ENCODE results near the gene SEC23A. TPM values are rescaled to one million over a fixed set of nuclear protein-coding genes. Genes with fewer than 3 reads are reported as not detected.
"Not testable (repeated sequence)": the region's sequence is repeated elsewhere in the genome, so short reads cannot be mapped to it uniquely, and the experiment has no call there.

Gene SEC23A
- 298 and 1,157 TPM in 2 replicates for total RNA-seq (ENCODE audit: low replicate concordance)

DNA sequence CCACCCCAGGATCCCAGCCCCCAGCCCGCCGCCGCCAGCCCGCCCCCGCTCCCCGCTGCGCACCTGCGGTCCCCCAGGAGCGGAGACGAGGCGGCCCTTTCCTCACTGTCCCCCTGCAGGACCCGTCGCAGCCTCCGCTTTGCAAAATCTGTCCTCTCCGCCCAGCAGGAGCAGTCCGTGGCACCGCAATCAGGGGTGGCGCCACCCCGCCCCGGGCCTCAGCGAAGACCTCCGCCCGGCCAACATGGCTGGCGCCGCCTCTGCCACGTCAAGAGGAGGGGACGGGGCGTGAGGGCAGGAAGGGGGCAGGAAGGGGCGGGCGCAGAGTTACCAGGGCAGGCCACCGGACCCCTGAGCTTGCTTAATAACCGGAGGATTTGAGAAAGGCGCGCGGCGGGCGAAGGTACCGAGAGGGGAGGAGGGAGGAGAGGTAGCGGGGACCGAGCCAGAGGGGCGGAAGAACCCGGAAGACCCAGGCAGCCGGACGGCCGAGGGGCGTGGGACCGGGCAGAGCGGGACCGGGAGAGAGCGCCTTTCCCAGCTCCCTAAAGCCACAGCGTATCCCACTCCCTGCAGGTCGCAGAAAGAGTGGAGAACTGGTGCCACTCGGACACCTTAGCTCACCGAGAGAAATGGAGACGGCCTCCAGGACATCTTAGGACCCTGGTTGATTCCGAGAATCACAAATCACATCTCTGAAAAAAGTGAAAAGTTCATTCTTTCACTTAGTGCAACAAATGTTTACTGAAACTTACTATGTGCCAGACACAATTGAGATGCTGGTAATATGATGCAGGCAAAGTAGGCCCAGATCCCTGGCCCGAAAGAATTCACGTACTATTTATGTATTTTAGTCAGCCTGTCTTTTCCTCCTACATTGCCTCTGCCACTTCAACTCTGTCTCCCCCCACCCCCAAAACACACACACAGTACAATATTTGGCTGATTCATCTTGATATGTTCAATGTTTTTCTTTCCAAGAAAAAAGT, at the start of gene SEC23A:
SEC23A (minus strand) TSS at position 267 of the 989 bp plus-strand sequence. CDS start 7,117 bp downstream, outside the sequence.
- TF ChIP-seq CTCF (IDR thresholded peaks at IDR 0.05; ENCODE audit: insufficient read depth, low read length): no peak
- peak within 1 kb of the TSS; percentile 89 for H3K4me3 ChIP-seq (ENCODE audit: low read depth, low read length)
- peak; percentile 83 for DNase-seq (ENCODE audit: low read depth)

- H3K4me3 ChIP-seq (ENCODE audit: low read depth, low read length): no peak overlapping the region
- DNase-seq (ENCODE audit: low read depth): no peak
- TF ChIP-seq CTCF (IDR thresholded peaks at IDR 0.05; ENCODE audit: insufficient read depth, low read length): no peak
These were observed 42.4 kb upstream of the SEC23A start for GRCh38 chr14:39145266-39145966.

DNA sequence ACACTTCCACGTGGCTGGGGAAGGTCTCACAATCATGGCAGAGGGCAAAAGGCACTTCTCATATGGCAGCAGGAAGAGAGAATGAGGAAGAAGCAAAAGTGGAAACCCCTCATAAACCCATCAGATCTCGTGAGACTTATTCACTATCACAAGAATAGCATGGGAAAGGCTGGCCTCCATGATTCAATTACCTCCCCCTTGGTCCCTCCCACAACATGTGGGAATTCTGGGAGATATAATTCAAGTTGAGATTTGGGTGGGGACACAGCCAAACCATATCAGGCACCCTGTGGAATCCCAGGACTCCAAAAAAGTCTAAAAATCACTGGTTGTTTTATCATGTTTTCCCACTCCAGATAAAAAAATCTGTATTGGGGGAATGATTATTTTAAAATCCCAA, 40.2 kb upstream of the SEC23A start:
- not testable (repeated sequence) for H3K4me3 ChIP-seq (ENCODE audit: low read depth, low read length); DNase-seq (ENCODE audit: low read depth)

DNA sequence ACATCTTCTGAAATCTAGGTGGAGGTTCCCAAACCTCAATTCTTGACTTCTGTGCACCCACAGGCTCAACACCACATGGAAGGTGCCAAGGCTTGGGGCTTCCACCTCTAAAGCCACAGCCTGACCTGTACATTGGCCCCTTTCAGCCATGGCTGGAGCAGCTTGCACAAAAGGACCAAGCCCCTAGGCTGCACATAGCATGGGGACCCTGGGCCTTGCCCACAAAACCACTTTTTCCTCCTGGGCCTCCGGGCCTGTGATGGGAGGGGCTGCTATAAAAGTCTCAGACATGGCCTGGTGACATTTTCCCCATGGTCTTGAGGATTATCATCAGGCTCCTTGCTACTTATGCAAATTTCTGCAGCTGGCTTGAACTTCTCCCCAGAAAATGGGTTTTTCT, 38.6 kb upstream of the SEC23A start:
- H3K4me3 ChIP-seq (ENCODE audit: low read depth, low read length); DNase-seq (ENCODE audit: low read depth): not testable (repeated sequence)

DNA sequence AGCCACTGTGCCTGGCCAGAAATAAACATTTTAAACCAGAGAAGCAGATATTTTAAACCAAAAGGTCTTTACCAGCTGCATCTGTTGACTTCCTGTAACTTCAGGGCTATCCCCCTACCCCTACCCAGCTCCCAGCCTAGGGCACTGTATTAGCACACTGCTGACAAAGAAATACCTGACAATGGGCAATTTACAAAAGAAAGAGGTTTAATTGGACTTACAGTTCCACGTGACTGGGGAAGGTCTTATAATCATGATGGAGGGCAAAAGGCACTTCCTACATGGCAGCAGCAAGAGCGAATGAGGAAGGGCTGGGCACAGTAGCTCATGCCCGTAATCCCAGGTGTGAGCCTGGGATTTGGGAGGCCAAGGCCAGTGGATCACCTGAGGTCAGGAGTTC, 37.1 kb upstream of the SEC23A start:
- TF ChIP-seq CTCF (IDR thresholded peaks at IDR 0.05; ENCODE audit: insufficient read depth, low read length): no peak
- no peak for DNase-seq (ENCODE audit: low read depth)
- H3K4me3 ChIP-seq (ENCODE audit: low read depth, low read length): no peak overlapping the region

- DNase-seq (ENCODE audit: low read depth): peak; percentile 12
- H3K4me3 ChIP-seq (ENCODE audit: low read depth, low read length): no peak overlapping the region
- TF ChIP-seq CTCF (IDR thresholded peaks at IDR 0.05; ENCODE audit: insufficient read depth, low read length): no peak
These were observed 35.4 kb upstream of the SEC23A start for GRCh38 chr14:39138440-39138839.

DNA sequence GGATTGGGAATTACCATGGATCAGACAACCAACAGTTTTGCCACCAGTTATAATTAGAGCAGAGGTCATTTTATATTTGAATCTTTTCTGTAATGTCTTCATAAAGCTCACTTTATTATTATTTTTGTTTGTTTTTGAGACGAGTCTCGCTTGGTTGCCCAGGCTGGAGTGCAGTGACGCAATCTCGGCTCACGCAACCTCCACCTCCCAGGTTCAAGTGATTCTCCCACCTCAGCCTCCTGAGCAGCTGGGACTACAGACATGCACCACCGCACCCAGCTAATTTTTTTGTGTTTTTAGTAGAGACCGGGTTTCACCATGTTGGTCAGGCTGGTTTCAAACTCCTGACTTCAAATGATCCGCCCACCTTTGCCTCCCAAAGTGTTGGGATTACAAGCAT, 34.8 kb upstream of the SEC23A start:
- not testable (repeated sequence) for H3K4me3 ChIP-seq (ENCODE audit: low read depth, low read length); DNase-seq (ENCODE audit: low read depth)

DNA sequence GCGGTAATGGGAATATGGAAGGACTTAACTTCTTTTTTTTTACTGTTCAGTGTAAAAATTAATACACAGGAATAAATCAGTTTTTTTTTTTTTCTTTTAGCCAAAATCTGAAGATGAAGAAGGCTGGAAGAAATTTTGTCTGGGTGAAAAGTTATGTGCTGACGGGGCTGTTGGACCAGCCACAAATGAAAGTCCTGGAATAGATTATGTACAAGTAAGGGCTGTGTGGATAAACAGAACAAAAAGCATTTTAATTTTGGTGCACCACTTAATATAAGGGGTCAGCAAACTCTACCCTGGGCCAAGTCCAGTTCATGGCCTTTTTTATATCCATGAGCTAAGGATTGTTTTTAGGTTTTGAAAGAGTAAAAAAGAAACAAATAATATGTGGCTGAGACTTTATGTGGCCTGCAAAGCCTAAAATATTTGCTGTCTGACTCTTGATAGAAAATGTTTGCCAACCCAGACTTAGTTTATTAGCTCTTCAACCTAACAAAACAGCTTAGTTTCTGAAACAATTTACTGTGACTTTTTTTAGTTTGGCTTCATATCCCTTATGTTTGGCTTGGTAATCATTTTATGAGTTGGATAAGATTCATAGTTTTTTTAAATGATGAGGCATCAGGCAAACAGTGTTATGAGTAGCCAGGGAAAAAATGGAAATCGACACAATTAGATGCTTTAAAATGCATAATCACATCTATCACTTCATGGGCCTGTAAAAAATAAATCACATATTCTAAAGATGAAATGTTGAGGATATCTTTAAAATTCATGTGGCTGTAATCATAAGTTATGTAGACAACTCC, 19.5 kb upstream of the SEC23A start:
- DNase-seq (ENCODE audit: low read depth): no peak
- H3K4me3 ChIP-seq (ENCODE audit: low read depth, low read length): no peak overlapping the region
- no peak for TF ChIP-seq CTCF (IDR thresholded peaks at IDR 0.05; ENCODE audit: insufficient read depth, low read length)
